HepG2 (cell line): Measurements from ENCODE around the gene ZNF865.

Experiments used
- ARID5B ChIP-seq: IDR thresholded peaks from 2 replicates; pipeline ENCODE4 v1.4.0; 2020; ENCODE audit warnings: mild to moderate bottlenecking, missing genetic modification reagents
- CREB3 ChIP-seq: sonication (generic); formaldehyde crosslinking; IDR thresholded peaks from 2 replicates; pipeline ENCODE4 v1.5.0; 2020; ENCODE audit warnings: missing genetic modification reagents
- CTCF ChIP-seq: sonication (generic); formaldehyde crosslinking; IDR thresholded peaks from 2 replicates; pipeline ENCODE4 v1.5.0; 2020; ENCODE audit warnings: mild to moderate bottlenecking, missing genetic modification reagents, moderate library complexity
- GTF2F1 ChIP-seq: fragments of 150-350 bp; IDR thresholded peaks from 2 replicates; pipeline ENCODE4 v1.6.1; 2014; ENCODE audit warnings: low read length
- NR2C2 ChIP-seq: sonication (generic); formaldehyde crosslinking; IDR thresholded peaks from 2 replicates; pipeline ENCODE4 v1.4.0; 2020; ENCODE audit warnings: missing genetic modification reagents, mild to moderate bottlenecking, moderate library complexity, borderline replicate concordance
- NR2F2 ChIP-seq: IDR thresholded peaks from 2 replicates; pipeline ENCODE4 v1.6.1; 2012; ENCODE audit warnings: low read depth, inconsistent platforms, borderline replicate concordance
- POLR2A ChIP-seq, 2 experiments: IDR thresholded peaks; 2 replicates each; pipeline ENCODE4 v1.6.1; 2011; ENCODE audit warnings: low read depth in 2 of 2, low read length in 2 of 2, mild to moderate bottlenecking in 1 of 2, moderate library complexity in 1 of 2; ENCODE audit not compliant: insufficient read depth in 1 of 2
- POLR2AphosphoS5 ChIP-seq: IDR thresholded peaks from 2 replicates; pipeline ENCODE4 v1.6.1; 2012; ENCODE audit warnings: low read depth, low read length
- TBX3 ChIP-seq: fragments of 450-650 bp; IDR thresholded peaks from 2 replicates; pipeline ENCODE4 v1.6.1; 2017; ENCODE audit warnings: antibody characterized with exemption, mild to moderate bottlenecking, inconsistent platforms, borderline replicate concordance
- ZC3H4 ChIP-seq: sonication (generic); formaldehyde crosslinking; IDR thresholded peaks from 2 replicates; pipeline ENCODE4 v1.4.0; 2020; ENCODE audit warnings: missing genetic modification reagents, borderline replicate concordance
- ZNF580 ChIP-seq: IDR thresholded peaks from 2 replicates; pipeline ENCODE4 v1.6.1; 2016; ENCODE audit warnings: low read depth, borderline replicate concordance
- ZZZ3 ChIP-seq: sonication (generic); formaldehyde crosslinking; IDR thresholded peaks from 2 replicates; pipeline ENCODE4 v1.4.0; 2020; ENCODE audit warnings: missing genetic modification reagents, mild to moderate bottlenecking, borderline replicate concordance
- TF ChIP-seq, protein P1 (sequence below): sonication (generic); formaldehyde crosslinking; IDR thresholded peaks from 2 replicates; pipeline ENCODE4 v1.4.0; 2020; ENCODE audit warnings: missing genetic modification reagents

- no peak for TF ChIP-seq ZC3H4 (CRISPR knock-in tag)
- no peak for TF ChIP-seq NR2F2
- no peak for TF ChIP-seq POLR2A (IDR thresholded peaks at IDR 0.05; ENCODE audit: insufficient read depth in 1 of 2, low read depth in 2 of 2, low read length in 2 of 2)
- no peak for TF ChIP-seq POLR2AphosphoS5
- TF ChIP-seq NR2C2 (CRISPR knock-in tag) = no peak
- TF ChIP-seq, protein P1, sequence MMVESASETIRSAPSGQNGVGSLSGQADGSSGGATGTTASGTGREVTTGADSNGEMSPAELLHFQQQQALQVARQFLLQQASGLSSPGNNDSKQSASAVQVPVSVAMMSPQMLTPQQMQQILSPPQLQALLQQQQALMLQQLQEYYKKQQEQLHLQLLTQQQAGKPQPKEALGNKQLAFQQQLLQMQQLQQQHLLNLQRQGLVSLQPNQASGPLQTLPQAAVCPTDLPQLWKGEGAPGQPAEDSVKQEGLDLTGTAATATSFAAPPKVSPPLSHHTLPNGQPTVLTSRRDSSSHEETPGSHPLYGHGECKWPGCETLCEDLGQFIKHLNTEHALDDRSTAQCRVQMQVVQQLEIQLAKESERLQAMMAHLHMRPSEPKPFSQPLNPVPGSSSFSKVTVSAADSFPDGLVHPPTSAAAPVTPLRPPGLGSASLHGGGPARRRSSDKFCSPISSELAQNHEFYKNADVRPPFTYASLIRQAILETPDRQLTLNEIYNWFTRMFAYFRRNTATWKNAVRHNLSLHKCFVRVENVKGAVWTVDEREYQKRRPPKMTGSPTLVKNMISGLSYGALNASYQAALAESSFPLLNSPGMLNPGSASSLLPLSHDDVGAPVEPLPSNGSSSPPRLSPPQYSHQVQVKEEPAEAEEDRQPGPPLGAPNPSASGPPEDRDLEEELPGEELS (CRISPR knock-in tag) = no peak
- TF ChIP-seq ZZZ3 (CRISPR knock-in tag) = no peak
- no peak for TF ChIP-seq ARID5B (CRISPR knock-in tag)
- TF ChIP-seq ZNF580 (CRISPR knock-in tag) = no peak
- no peak for TF ChIP-seq CREB3
- TF ChIP-seq CTCF (CRISPR knock-in tag) = no peak
- no peak for TF ChIP-seq GTF2F1
- no peak for TF ChIP-seq TBX3
These were observed 9.5 kb downstream of the ZNF865 start for GRCh38 chr19:55614711-55615542.
